Measurements from ENCODE around the gene DOCK1. TPM values are rescaled to one million over a fixed set of nuclear protein-coding genes. Genes with fewer than 3 reads are reported as not detected.

Gene DOCK1
- total and polyA plus RNA-seq, 2 experiments from 2014 or later: 22.8 to 45.6 TPM

DNA sequence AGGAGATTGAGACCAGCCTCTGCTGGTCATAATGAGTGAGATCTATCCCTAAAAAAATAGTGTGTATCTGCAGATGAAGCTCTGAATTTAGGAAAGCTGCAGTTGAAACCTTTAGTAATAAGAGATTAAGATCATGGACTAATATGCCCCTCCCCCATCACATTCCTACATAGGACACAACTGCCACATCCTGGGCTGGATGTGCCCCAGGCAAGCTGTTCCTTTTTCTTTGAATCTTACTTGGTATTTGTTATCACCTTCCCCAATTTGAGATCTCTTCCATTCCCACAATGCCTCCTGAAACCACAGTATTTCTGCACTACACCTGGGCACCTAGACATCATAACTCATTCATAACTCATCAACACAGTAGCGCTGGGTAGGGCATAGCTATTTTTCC is 74.1 kb downstream of the DOCK1 start:
- H2AFZ ChIP-seq: no peak overlapping the region
- no peaks in the 10 kb centered on the region; the same call in 1 of the 2 replicates for H3K4me1 ChIP-seq (ENCODE audit: insufficient read depth)

GRCh38 chr10:126993208-126993607 is 88.0 kb downstream of the DOCK1 start:
- no peak overlapping the region for H3K27ac ChIP-seq
- no peak overlapping the region for H3K4me2 ChIP-seq (ENCODE audit: unreplicated experiment)
- no peaks in the 10 kb centered on the region for H3K79me2 ChIP-seq (ENCODE audit: insufficient read depth)
- 83 to 88% methylated on average over 7 of the region's 7 CpGs for WGBS, 2 experiments (ENCODE audit: low coverage in 1 of 2, low lambda C conversion rate in 2 of 2, missing lambda C conversion rate in 2 of 2)
- H2AFZ ChIP-seq: no peak overlapping the region
- no peaks in the 10 kb centered on the region for H3K9me2 ChIP-seq (ENCODE audit: insufficient read depth)
- in situ Hi-C loops (cut with MboI): no loop called here
- 0 out of 2 replicates have a peak, but pooled peaks cover under 1% of the 10 kb centered on the region for H3F3A ChIP-seq (ENCODE audit: insufficient read depth)
- H3K27me3 ChIP-seq (replicated peaks; ENCODE audit: insufficient read depth): no peaks in the 10 kb centered on the region
- no peaks in the 10 kb centered on the region for H4K20me1 ChIP-seq (ENCODE audit: insufficient read depth)
- peaks cover 34% of the 10 kb centered on the region for H3K36me3 ChIP-seq (ENCODE audit: low read depth)
- H3K4me1 ChIP-seq (ENCODE audit: insufficient read depth): no peaks in the 10 kb centered on the region
- H3K4me3 ChIP-seq: no peak overlapping the region
- H3K9me3 ChIP-seq (ENCODE audit: low read depth): no peaks in the 10 kb centered on the region
- no peak overlapping the region for H3K9ac ChIP-seq
- no peak for DNase-seq
- TF ChIP-seq EZH2phosphoT487 (IDR thresholded peaks at IDR 0.05; ENCODE audit: insufficient read depth, low read depth) (no peak), EZH2 (IDR thresholded peaks at IDR 0.05; ENCODE audit: insufficient read depth, poor library complexity, severe bottlenecking) (no peak)

More for the DNA sequence above, 74.1 kb downstream of the DOCK1 start:
- Histone ChIP-seq H3K9ac (no peak overlapping the region), H3K79me2 (ENCODE audit: insufficient read depth) (peaks cover 21% of the 10 kb centered on the region), H3K36me3 (ENCODE audit: low read depth) (peaks cover 4% of the 10 kb centered on the region; the same call in 1 of the 2 replicates), H4K20me1 (ENCODE audit: insufficient read depth) (no peaks in the 10 kb centered on the region), H3K9me3 (ENCODE audit: low read depth) (no peaks in the 10 kb centered on the region), H3K27ac (no peak overlapping the region), H3K27me3 (replicated peaks; ENCODE audit: insufficient read depth) (no peaks in the 10 kb centered on the region), H3K4me3 (no peak overlapping the region), H3K9me2 (ENCODE audit: insufficient read depth) (no peaks in the 10 kb centered on the region), H3K4me2 (ENCODE audit: unreplicated experiment) (no peak overlapping the region), H3F3A (ENCODE audit: insufficient read depth) (no peaks in the 10 kb centered on the region; the same call in 1 of the 2 replicates)
- 31 to 72% methylated on average over 1 of the region's 1 CpG for WGBS, 2 experiments (ENCODE audit: low coverage in 1 of 2, low lambda C conversion rate in 2 of 2, missing lambda C conversion rate in 2 of 2)
- no peak for DNase-seq
- no peak for TF ChIP-seq EZH2 (IDR thresholded peaks at IDR 0.05; ENCODE audit: insufficient read depth, poor library complexity, severe bottlenecking)
- TF ChIP-seq EZH2phosphoT487 (IDR thresholded peaks at IDR 0.05; ENCODE audit: insufficient read depth, low read depth): no peak
- in situ Hi-C loops (cut with MboI): no loop called here

GRCh38 chr10:126997801-126998590 is 92.8 kb downstream of the DOCK1 start:
- Histone ChIP-seq H4K20me1 (ENCODE audit: insufficient read depth) (no peaks in the 10 kb centered on the region), H3K9me3 (ENCODE audit: low read depth) (no peaks in the 10 kb centered on the region), H3K4me1 (ENCODE audit: insufficient read depth) (no peaks in the 10 kb centered on the region), H2AFZ (no peak overlapping the region), H3K4me3 (no peak overlapping the region), H3K79me2 (ENCODE audit: insufficient read depth) (no peaks in the 10 kb centered on the region), H3K4me2 (ENCODE audit: unreplicated experiment) (no peak overlapping the region), H3K27ac (no peak overlapping the region), H3K36me3 (ENCODE audit: low read depth) (peaks cover 20% of the 10 kb centered on the region), H3K27me3 (replicated peaks; ENCODE audit: insufficient read depth) (no peaks in the 10 kb centered on the region), H3F3A (ENCODE audit: insufficient read depth) (0 out of 2 replicates have a peak, but pooled peaks cover 7% of the 10 kb centered on the region), H3K9me2 (ENCODE audit: insufficient read depth) (no peaks in the 10 kb centered on the region), H3K9ac (no peak overlapping the region)
- TF ChIP-seq EZH2 (IDR thresholded peaks at IDR 0.05; ENCODE audit: insufficient read depth, poor library complexity, severe bottlenecking) (no peak), EZH2phosphoT487 (IDR thresholded peaks at IDR 0.05; ENCODE audit: insufficient read depth, low read depth) (no peak)
- no peak for DNase-seq
- in situ Hi-C loops (cut with MboI): no loop called here
- 95 to 96% methylated on average over 8 of the region's 8 CpGs for WGBS, 2 experiments (ENCODE audit: low coverage in 1 of 2, low lambda C conversion rate in 2 of 2, missing lambda C conversion rate in 2 of 2)

DNA sequence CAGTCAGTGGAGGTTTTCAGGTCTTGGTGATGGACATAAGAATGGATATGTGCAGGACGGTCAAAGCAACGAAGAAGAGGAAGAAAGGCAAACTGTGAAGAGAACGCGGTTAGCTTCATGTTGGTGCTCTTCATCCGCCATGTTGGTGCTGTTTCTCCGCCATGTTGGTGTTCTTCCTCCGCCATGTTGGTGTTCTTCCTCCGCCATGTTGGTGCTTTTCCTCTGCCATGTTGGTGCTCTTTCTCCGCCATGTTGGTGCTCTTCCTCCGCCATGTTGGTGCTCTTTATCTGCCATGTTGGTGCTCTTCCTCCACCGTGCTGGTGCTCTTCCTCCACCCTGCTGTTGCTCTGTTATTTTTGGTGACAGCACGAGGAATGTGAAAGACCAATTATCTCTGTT is 95.4 kb downstream of the DOCK1 start:
- no peak for DNase-seq

More for the DNA sequence above, 95.4 kb downstream of the DOCK1 start:
- H3K79me2 ChIP-seq (ENCODE audit: insufficient read depth): peaks cover 9% of the 10 kb centered on the region; the same call in 1 of the 2 replicates
- no peaks in the 10 kb centered on the region for H3K9me2 ChIP-seq (ENCODE audit: insufficient read depth)
- no peaks in the 10 kb centered on the region for H3K9me3 ChIP-seq (ENCODE audit: low read depth)
- 96 to 97% methylated on average over 12 of the region's 12 CpGs for WGBS, 2 experiments (ENCODE audit: low coverage in 1 of 2, low lambda C conversion rate in 2 of 2, missing lambda C conversion rate in 2 of 2)
- TF ChIP-seq EZH2 (IDR thresholded peaks at IDR 0.05; ENCODE audit: insufficient read depth, poor library complexity, severe bottlenecking) (no peak), EZH2phosphoT487 (IDR thresholded peaks at IDR 0.05; ENCODE audit: insufficient read depth, low read depth) (no peak)
- no peak overlapping the region for H2AFZ ChIP-seq
- no peak overlapping the region for H3K27ac ChIP-seq
- H3K4me2 ChIP-seq (ENCODE audit: unreplicated experiment): no peak overlapping the region
- no peaks in the 10 kb centered on the region for H4K20me1 ChIP-seq (ENCODE audit: insufficient read depth)
- in situ Hi-C loops (cut with MboI): no loop called here
- H3F3A ChIP-seq (ENCODE audit: insufficient read depth): 0 out of 2 replicates have a peak, but pooled peaks cover 7% of the 10 kb centered on the region
- H3K27me3 ChIP-seq (replicated peaks; ENCODE audit: insufficient read depth): no peaks in the 10 kb centered on the region
- H3K4me1 ChIP-seq (ENCODE audit: insufficient read depth): no peaks in the 10 kb centered on the region
- H3K4me3 ChIP-seq: no peak overlapping the region
- H3K9ac ChIP-seq: no peak overlapping the region
- H3K36me3 ChIP-seq (ENCODE audit: low read depth): peaks cover 20% of the 10 kb centered on the region
